Amygdala (tissue), 56 donors: ENCODE data around the gene SEMA5B.

Source experiments
- DNase-seq, 56 donors: peaks; one replicate each; lab custom pipeline; 2025; lab: John Stamatoyannopoulos, UW

SEMA5B gene

GRCh38 chr3:122955916-122956692 is 71.5 kb downstream of the SEMA5B start:
- no peak for DNase-seq

DNA sequence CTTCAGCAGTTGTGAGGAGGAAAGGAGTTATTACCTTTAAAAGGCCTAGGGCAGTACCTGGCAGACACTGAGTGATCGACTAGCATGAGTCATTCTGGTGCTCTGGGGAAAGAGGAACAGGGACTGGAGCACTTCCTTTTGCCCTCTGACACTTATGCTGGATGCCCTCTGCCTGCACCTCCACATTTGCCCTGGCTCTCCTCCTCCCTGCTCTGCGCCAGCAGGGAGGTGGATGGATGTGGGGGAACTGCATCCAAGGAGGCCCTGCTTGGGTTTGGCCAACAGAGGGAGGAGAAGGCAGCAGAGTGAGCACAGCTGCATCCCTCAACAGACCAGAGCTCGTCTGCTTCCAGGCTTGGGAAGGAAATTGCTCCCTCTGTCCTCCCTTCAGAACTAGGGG is 75.0 kb downstream of the SEMA5B start:
- no peak for DNase-seq

DNA sequence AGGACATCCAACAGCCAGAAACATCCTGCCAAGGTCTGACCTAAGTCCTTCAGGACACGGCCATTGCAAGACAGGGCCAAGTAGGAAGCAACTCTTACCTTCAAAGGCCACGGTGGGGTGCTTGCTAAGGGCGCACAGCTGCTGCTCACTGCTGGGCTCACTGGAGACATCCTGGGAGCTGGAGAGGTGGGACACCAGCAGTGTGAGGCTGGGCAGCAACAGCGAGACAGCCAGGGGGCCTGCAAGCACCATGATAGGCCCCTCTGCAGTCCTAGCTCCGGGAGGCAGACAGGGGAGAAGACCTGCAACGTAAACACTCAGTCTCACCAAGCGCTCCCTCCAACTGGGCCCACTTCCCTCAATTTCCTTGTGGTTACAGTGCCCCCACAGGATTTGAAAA is 79.2 kb downstream of the SEMA5B start:
- no peak for DNase-seq

- DNase-seq = no peak
Measured at GRCh38 chr3:122947738-122948137, 79.8 kb downstream of the SEMA5B start.

GRCh38 chr3:122947196-122947595 is 80.4 kb downstream of the SEMA5B start:
- no peak for DNase-seq

DNA sequence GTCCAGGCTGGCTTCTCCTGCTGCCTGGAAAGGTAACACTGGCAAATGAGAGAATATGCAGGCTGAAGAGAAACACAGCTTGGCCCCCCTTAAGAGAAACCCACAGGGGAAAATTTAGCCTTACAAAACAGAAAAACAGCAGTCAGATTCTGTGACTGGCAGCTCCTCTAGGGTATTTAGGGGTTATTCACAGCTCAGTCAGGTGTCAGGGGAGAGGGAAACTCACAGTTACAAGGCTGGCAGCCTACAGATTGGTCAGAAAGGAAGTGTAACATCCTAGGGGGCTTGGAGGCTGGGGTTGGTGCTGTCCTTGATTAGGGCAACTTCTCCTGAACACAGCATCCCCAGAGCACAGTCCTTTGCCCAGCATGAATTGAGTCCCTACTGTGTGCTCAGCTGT is 81.4 kb downstream of the SEMA5B start:
- DNase-seq = no peak

- DNase-seq = no peak
Measured at GRCh38 chr3:122945230-122945629, 82.3 kb downstream of the SEMA5B start.

- DNase-seq = no peak
Measured at GRCh38 chr3:122944671-122945161, 82.8 kb downstream of the SEMA5B start.

DNA sequence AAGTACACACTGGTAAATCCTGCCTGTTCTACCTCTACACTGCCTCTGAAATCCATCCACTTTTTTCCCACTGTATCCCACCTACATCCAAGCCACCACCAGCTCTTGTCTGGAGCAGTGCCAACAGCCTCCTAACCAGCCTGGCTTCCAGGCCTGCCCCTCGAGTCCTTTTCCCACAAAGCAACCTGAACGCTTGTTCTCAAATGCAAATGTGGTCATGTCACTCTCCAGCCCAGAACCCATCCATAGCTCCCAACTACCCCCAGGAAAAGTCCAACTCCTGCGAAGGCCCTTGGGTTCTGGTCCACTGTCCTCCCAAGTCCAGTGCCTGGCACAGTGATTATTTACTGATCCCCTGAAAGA is 83.8 kb downstream of the SEMA5B start:
- DNase-seq = no peak

DNA sequence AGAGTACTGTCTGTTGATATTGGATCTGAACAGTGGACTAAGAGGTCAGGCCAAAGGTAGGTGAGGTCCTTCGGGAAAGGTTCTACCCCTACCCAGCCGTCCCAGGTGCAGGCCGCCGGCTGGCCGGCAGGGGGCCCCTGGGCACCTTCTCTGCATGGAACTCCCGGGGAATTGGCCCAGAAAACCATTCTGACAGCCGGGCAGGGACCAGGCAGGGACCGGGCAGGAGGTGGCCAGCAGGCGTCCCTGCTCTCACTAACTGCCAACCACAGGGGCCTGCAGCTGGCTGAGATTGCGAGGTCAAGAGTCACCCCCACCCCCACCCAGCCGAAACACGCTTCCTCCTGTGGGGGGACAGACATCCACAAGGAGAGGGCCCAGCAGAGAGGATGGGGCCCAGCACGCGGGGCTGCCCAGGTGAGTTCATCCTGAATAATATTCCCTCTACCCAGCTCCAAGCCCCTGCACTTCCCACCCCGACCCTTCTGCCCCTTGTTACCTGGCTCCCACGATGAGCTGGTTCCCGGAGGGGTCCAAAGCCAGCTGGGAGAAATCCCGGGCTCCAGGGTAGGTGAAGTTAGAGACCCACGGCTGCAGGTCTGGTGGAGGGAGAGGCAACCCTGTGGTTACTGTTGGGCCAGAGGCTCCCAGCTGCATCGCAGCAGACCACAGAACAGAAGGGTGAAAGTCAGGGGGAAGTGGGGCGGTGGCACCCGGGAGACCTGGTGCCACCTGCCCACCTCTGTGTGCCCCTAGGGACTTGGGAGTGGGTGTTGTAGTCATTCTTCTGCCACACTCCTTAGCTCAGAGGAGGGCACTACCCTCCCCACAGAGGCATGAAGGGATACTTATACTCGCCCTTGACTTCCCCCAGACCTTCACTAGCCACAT is 84.4 kb downstream of the SEMA5B start:
- DNase-seq = peak in 47 of 56 donors; percentile 7 to 73 (median 37)

- DNase-seq = no peak
Measured at GRCh38 chr3:122942239-122942638, 85.3 kb downstream of the SEMA5B start.

DNA sequence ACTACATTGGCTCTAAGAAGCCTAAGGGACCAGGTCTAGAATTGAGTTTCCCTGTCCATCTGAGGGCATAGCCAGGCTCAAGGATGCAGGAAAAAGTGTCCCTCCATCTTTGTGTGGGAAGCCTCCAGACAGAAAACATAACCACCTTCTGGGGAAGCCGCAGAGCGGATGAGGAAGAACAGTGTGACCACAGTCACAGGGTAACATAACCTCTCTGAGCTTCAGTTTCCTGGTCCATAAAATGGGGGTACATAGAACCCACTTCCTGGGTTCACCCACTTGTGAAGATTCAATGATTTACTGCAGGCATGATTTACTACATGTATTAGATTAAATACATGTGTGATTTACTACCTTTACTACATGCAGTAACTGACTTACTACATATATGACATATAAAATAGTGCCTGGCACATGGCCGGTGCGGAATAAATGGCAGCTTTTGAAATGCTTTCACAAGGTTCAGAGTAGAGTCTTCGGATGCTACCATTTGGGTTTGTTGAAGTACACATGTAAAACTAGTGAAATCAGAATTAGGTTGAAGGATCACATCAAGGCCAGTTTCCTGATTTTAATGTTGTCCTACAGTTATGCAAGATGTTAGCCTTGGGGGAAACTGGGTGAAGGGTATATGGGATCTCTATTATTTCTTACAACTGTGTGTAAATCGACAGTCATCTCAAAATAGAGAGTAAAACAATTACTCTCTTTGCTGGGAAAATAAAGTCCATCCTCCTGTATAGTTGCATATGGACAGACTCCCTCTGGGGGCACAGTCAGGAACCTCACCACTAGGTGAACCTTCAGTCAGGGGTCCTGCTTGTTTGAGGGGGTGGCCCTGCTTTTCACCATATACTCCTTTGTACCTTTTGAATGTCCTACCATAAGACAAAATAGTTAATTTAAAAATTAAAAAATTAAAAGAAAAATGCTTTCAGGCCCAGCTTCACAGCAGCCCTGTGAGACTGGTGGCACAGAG is 86.0 kb downstream of the SEMA5B start:
- no peak for DNase-seq

- DNase-seq = no peak
Measured at GRCh38 chr3:122940628-122941086, 86.9 kb downstream of the SEMA5B start.

- no peak for DNase-seq
Measured at GRCh38 chr3:122938783-122939425, 88.7 kb downstream of the SEMA5B start.

- DNase-seq = no peak
Measured at GRCh38 chr3:122937745-122938144, 89.8 kb downstream of the SEMA5B start.

- no peak for DNase-seq
Measured at GRCh38 chr3:122936986-122937385, 90.6 kb downstream of the SEMA5B start.

DNA sequence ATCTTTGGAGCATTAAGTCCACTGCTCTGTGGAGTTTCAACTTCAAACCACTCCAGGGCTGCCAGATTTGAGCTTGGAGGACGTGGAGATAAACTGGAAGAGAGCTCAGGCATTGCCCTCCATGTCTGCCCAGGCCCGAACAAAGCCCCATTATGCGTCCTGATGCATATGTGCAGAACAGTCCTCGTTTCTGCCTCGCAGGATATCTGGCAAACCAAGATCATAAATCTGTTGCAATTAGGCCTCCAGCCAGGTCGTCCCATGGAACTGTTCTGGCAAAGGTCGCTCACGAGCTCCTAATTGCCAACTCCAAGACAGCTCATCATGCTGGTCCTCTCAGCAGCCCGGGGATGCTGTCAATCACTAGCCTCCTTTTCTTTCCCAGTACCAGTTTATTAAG is 91.2 kb downstream of the SEMA5B start:
- peak in 5 of 56 donors; percentile 6 to 54 (median 21) for DNase-seq

DNA sequence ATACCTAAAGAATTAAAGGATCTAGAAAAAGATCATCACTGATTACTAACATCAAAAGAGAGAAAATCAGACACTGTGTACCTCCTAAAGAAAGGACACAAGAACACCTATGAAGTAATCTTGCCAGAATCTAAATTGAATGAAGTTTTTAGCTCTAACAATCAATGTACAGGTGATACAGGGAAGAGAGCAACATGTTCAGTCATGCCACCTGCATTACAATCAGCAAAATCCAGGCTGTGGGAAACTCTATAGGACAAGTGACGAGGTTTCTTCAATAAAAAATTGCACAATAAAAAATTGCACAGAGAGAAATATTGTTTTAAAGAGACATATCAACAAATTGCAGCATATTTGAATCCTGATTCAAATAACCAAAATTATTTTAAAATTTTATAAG is 93.3 kb downstream of the SEMA5B start:
- DNase-seq = no peak

DNA sequence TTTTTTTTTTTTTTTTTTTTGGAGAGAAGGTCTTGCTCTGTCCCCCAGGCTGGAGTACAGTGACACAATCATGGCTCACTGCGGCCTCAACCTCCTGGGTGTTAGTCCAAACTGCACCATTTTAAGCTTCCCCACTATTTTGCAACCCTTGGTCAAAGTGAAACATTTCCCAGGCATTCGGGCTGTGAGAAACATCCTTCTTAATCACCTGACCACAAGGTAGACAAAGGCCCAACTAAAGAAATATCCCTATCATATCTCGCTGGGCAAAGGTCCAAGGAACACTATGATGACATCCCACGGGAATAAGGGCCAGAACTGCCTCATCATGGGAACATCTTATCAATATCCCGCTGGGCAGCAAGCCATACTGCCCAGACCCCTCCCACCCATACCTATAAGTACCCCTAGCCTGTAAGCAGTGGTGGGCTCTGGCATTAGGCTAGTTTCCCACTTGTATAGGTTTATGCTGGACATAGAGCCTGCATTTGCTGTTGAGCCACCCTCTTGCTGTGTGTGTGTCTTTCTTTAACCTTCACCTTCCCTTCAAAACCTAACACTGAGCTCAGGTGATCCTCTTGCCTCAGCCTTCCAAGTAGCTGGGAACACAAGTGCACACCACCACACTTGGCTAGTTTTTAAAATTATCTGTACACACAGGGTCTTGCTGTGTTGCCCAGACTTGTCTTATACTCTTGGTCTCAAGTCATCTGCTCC is 95.2 kb downstream of the SEMA5B start:
- DNase-seq = no peak
